Activated naive CD4-positive, alpha-beta T cell treated with anti-CD3 and anti-CD28 coated beads, Interleukin-2, amount 10 ng/mL, durations not matched to agents 7 days and 5 days (primary cell): Measurements from ENCODE around the gene THBS1.
A peak's percentile ranks its signal among the peaks of the same experiment; 100 is the strongest.

Source experiments
- CTCF ChIA-PET: fragments of 350-600 bp; sonication (Branson Sonifier 250); formaldehyde crosslinking; loops from one replicate; lab custom pipeline; 2021; ENCODE audit warnings: antibody characterized with exemption; lab: Charles Lee
- DNase-seq: peaks from one replicate; pipeline ENCODE4 v3.0.0-alpha.2; 2020
- H3K27ac Mint-ChIP-seq: one replicate; pipeline ENCODE4 v1.8.0; 2021; ENCODE audit warnings: mild to moderate bottlenecking, moderate library complexity, mixed read lengths
- H3K27me3 Mint-ChIP-seq: one replicate; pipeline ENCODE4 v1.8.0; 2021; ENCODE audit warnings: mild to moderate bottlenecking, mixed read lengths
- H3K36me3 Mint-ChIP-seq: one replicate; pipeline ENCODE4 v1.8.0; 2021; ENCODE audit warnings: mixed read lengths
- H3K4me1 Mint-ChIP-seq: one replicate; pipeline ENCODE4 v1.8.0; 2021; ENCODE audit warnings: mixed read lengths
- H3K4me3 Mint-ChIP-seq: one replicate; pipeline ENCODE4 v1.8.0; 2021; ENCODE audit warnings: mild to moderate bottlenecking, moderate library complexity, mixed read lengths
- H3K9me3 Mint-ChIP-seq: one replicate; pipeline ENCODE4 v1.8.0; 2021; ENCODE audit warnings: mixed read lengths

Gene THBS1

GRCh38 chr15:39581793-39582285 lies 960 bp downstream of the THBS1 start:
- peak overlapping the region; percentile 53 for H3K4me3 Mint-ChIP-seq

DNA sequence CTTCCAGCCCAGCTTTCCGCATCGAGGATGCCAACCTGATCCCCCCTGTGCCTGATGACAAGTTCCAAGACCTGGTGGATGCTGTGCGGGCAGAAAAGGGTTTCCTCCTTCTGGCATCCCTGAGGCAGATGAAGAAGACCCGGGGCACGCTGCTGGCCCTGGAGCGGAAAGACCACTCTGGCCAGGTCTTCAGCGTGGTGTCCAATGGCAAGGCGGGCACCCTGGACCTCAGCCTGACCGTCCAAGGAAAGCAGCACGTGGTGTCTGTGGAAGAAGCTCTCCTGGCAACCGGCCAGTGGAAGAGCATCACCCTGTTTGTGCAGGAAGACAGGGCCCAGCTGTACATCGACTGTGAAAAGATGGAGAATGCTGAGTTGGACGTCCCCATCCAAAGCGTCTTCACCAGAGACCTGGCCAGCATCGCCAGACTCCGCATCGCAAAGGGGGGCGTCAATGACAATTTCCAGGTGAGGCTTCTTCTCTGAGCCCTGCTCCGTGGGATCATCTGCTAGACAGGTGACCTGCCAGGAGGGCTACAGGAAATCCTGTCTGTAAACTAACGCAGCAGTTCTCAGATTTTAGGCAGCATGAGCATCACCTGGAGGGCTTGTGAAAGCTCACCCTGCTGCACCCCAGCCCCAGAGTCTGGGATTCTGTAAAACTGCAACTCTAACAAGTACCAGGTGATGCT lies 1.6 kb downstream of the THBS1 start:
- Mint-ChIP-seq H3K9me3 (no peaks in the 10 kb centered on the region), H3K4me3 (no peak overlapping the region), H3K27ac (no peak overlapping the region), H3K36me3 (no peaks in the 10 kb centered on the region), H3K4me1 (peaks cover 19% of the 10 kb centered on the region), H3K27me3 (peaks cover 68% of the 10 kb centered on the region)
- no peak for DNase-seq
- CTCF ChIA-PET = interaction anchor here (0.8 to 8.5 kb wide), 16 partner anchors 12 to 876 kb away, joined by 3 to 146 read pairs (median 3); no protein-coding TSS in a partner anchor

More at GRCh38 chr15:39581793-39582285, 960 bp downstream of the THBS1 start:
- no peaks in the 10 kb centered on the region for H3K9me3 Mint-ChIP-seq
- CTCF ChIA-PET = interaction anchor here (1.4 to 8.5 kb wide), 8 partner anchors 41 to 875 kb away, joined by 3 to 146 read pairs (median 8); no protein-coding TSS in a partner anchor
- H3K4me1 Mint-ChIP-seq = peaks cover 19% of the 10 kb centered on the region
- no peak for DNase-seq
- H3K36me3 Mint-ChIP-seq = no peaks in the 10 kb centered on the region
- peaks cover 73% of the 10 kb centered on the region for H3K27me3 Mint-ChIP-seq
- H3K27ac Mint-ChIP-seq = no peak overlapping the region

- peaks cover 68% of the 10 kb centered on the region for H3K27me3 Mint-ChIP-seq
- H3K4me3 Mint-ChIP-seq = no peak overlapping the region
- CTCF ChIA-PET = interaction anchor here (0.8 to 8.5 kb wide), 19 partner anchors 11 to 876 kb away, joined by 3 to 146 read pairs (median 3); no protein-coding TSS in a partner anchor
- no peak overlapping the region for H3K27ac Mint-ChIP-seq
- peaks cover 19% of the 10 kb centered on the region for H3K4me1 Mint-ChIP-seq
- H3K36me3 Mint-ChIP-seq = no peaks in the 10 kb centered on the region
- DNase-seq = no peak
- H3K9me3 Mint-ChIP-seq = no peaks in the 10 kb centered on the region
Observed at GRCh38 chr15:39582977-39583595, 2.2 kb downstream of the THBS1 start.

- H3K36me3 Mint-ChIP-seq = no peaks in the 10 kb centered on the region
- H3K4me1 Mint-ChIP-seq = peaks cover 19% of the 10 kb centered on the region
- CTCF ChIA-PET = interaction anchor here (0.8 to 8.5 kb wide), 10 partner anchors 11 to 768 kb away, joined by 3 to 146 read pairs (median 4); no protein-coding TSS in a partner anchor
- no peak overlapping the region for H3K27ac Mint-ChIP-seq
- H3K27me3 Mint-ChIP-seq = peaks cover 64% of the 10 kb centered on the region
- H3K9me3 Mint-ChIP-seq = no peaks in the 10 kb centered on the region
- peak; percentile 56 for DNase-seq
- no peak overlapping the region for H3K4me3 Mint-ChIP-seq
Observed at GRCh38 chr15:39583596-39584265, 2.9 kb downstream of the THBS1 start.

DNA sequence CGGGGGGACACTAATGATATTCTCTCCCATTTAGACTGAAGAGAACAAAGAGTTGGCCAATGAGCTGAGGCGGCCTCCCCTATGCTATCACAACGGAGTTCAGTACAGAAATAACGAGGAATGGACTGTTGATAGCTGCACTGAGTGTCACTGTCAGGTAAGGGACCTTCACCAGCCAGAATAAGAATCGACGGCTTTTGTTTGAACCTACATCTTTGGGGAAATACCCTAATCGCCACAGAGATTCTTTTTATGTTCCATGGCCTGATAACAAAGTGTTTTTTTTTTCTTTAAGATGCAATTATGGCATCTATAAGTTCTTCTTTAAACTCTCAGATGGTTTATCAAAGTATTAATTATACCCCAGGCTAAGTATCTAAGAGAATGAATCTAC lies 3.4 kb downstream of the THBS1 start:
- H3K27ac Mint-ChIP-seq = no peak overlapping the region
- H3K4me3 Mint-ChIP-seq = no peak overlapping the region
- H3K9me3 Mint-ChIP-seq = no peaks in the 10 kb centered on the region
- CTCF ChIA-PET = interaction anchor here (1.0 to 8.5 kb wide), 7 partner anchors 10 to 768 kb away, joined by 3 to 146 read pairs (median 4); no protein-coding TSS in a partner anchor
- H3K27me3 Mint-ChIP-seq = peaks cover 59% of the 10 kb centered on the region
- peaks cover 19% of the 10 kb centered on the region for H3K4me1 Mint-ChIP-seq
- DNase-seq = no peak
- H3K36me3 Mint-ChIP-seq = no peaks in the 10 kb centered on the region

DNA sequence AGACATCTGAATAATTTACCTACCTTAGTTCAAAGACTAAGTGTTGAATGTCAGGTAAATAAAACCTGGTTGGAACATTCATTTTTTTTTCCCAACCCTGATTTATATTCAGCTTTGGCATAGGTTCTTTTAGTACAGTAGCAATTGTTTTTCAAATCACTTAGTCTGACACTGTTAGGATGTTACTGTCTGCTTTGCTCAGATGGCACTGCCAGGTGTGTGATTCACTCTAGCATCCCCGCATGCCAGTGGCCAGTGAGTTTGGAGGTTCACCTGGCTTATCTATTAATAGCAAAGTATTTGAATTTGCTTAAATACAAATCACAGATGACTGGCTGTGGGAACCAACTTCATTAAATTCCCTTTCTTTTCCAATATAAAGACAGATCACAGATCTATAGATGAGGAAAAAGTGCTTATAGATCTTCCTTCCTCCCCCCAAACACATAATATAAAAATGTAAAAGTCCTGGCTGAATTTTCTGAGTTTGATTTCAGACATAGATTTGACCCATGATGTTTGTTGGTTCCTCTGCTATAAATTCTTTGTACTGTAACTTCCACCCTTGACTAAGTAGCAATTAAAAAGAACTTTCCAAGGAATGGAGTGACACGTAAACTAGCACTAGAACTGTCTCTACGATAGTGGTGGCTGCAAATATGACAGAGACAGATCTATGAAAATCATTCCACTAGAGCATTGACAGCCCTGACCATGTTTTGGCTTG lies 3.9 kb downstream of the THBS1 start:
- peaks cover 53% of the 10 kb centered on the region for H3K27me3 Mint-ChIP-seq
- no peak for DNase-seq
- CTCF ChIA-PET = interaction anchor here (1.0 to 8.5 kb wide), 4 partner anchors 27 to 174 kb away, joined by 3 to 146 read pairs (median 13); no protein-coding TSS in a partner anchor
- peaks cover 16% of the 10 kb centered on the region for H3K4me1 Mint-ChIP-seq
- no peaks in the 10 kb centered on the region for H3K36me3 Mint-ChIP-seq
- no peak overlapping the region for H3K4me3 Mint-ChIP-seq
- H3K27ac Mint-ChIP-seq = no peak overlapping the region
- H3K9me3 Mint-ChIP-seq = no peaks in the 10 kb centered on the region

GRCh38 chr15:39585389-39585841 lies 4.5 kb downstream of the THBS1 start:
- CTCF ChIA-PET = interaction anchor here (0.9 to 8.5 kb wide), 2 partner anchors 38 to 173 kb away, joined by 3 to 146 read pairs; no protein-coding TSS in a partner anchor
- Mint-ChIP-seq H3K36me3 (no peaks in the 10 kb centered on the region), H3K9me3 (no peaks in the 10 kb centered on the region), H3K27me3 (peaks cover 48% of the 10 kb centered on the region), H3K27ac (no peak overlapping the region), H3K4me3 (no peak overlapping the region), H3K4me1 (peaks cover 13% of the 10 kb centered on the region)
- no peak for DNase-seq

- Mint-ChIP-seq H3K9me3 (no peaks in the 10 kb centered on the region), H3K27ac (no peak overlapping the region), H3K4me1 (peaks cover 13% of the 10 kb centered on the region), H3K36me3 (no peaks in the 10 kb centered on the region), H3K27me3 (peaks cover 43% of the 10 kb centered on the region), H3K4me3 (no peak overlapping the region)
- CTCF ChIA-PET = interaction anchor here (0.9 to 8.5 kb wide), 2 partner anchors 38 to 173 kb away, joined by 3 to 146 read pairs; no protein-coding TSS in a partner anchor
- DNase-seq = no peak
Observed at GRCh38 chr15:39585871-39586301, 5.0 kb downstream of the THBS1 start.

- no peak overlapping the region for H3K27ac Mint-ChIP-seq
- H3K36me3 Mint-ChIP-seq = no peaks in the 10 kb centered on the region
- CTCF ChIA-PET = interaction anchor here (0.8 to 8.5 kb wide), 4 partner anchors 37 to 172 kb away, joined by 3 to 146 read pairs (median 3); no protein-coding TSS in a partner anchor
- H3K9me3 Mint-ChIP-seq = no peaks in the 10 kb centered on the region
- peaks cover 41% of the 10 kb centered on the region for H3K27me3 Mint-ChIP-seq
- H3K4me3 Mint-ChIP-seq = no peak overlapping the region
- peaks cover 7% of the 10 kb centered on the region for H3K4me1 Mint-ChIP-seq
- no peak for DNase-seq
Observed at GRCh38 chr15:39586387-39587095, 5.7 kb downstream of the THBS1 start.

GRCh38 chr15:39587096-39587721 lies 6.3 kb downstream of the THBS1 start:
- peaks cover 34% of the 10 kb centered on the region for H3K27me3 Mint-ChIP-seq
- DNase-seq = no peak
- no peaks in the 10 kb centered on the region for H3K36me3 Mint-ChIP-seq
- CTCF ChIA-PET = interaction anchor here (0.8 to 8.5 kb wide), 3 partner anchors 36 to 171 kb away, joined by 3 to 146 read pairs (median 3); no protein-coding TSS in a partner anchor
- H3K4me1 Mint-ChIP-seq = peaks cover 5% of the 10 kb centered on the region
- H3K9me3 Mint-ChIP-seq = no peaks in the 10 kb centered on the region
- H3K27ac Mint-ChIP-seq = no peak overlapping the region
- no peak overlapping the region for H3K4me3 Mint-ChIP-seq

- Mint-ChIP-seq H3K4me1 (peaks cover 5% of the 10 kb centered on the region), H3K4me3 (no peak overlapping the region), H3K36me3 (no peaks in the 10 kb centered on the region), H3K27me3 (peaks cover 29% of the 10 kb centered on the region), H3K27ac (no peak overlapping the region), H3K9me3 (no peaks in the 10 kb centered on the region)
- CTCF ChIA-PET = interaction anchor here (0.6 to 8.5 kb wide), 3 partner anchors 35 to 280 kb away, joined by 3 to 146 read pairs (median 3); no protein-coding TSS in a partner anchor
- no peak for DNase-seq
Observed at GRCh38 chr15:39587731-39588530, 7.1 kb downstream of the THBS1 start.
